ENCODE results near the gene UGT1A10. TPM values are rescaled to one million over a fixed set of nuclear protein-coding genes. Genes with fewer than 3 reads are reported as not detected.

Gene UGT1A10
- total and polyA plus RNA-seq, 2 donors (not counting 3 experiments of a cell fraction or from before 2014, with no cell fraction given): not detected

DNA sequence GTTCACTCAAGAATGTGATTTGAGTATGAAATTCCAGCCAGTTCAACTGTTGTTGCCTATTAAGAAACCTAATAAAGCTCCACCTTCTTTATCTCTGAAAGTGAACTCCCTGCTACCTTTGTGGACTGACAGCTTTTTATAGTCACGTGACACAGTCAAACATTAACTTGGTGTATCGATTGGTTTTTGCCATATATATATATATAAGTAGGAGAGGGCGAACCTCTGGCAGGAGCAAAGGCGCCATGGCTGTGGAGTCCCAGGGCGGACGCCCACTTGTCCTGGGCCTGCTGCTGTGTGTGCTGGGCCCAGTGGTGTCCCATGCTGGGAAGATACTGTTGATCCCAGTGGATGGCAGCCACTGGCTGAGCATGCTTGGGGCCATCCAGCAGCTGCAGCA lies 123.8 kb downstream of the UGT1A10 start, which contains the start of gene UGT1A1:
UGT1A1 (plus strand) TSS at position 228 of the 400 bp plus-strand sequence; CDS start at position 246, 18 bp downstream.
- dilution Hi-C loops (cut with MboI; ENCODE audit: extremely low pct_ligation_motif_present, low sequenced_read_pairs): no loop called here
- no TSS peak for BruUV-seq (replicated peaks)
- Histone ChIP-seq H4K20me1 (replicated peaks; ENCODE audit: control insufficient read depth, extremely low read depth, insufficient read depth, low read length) (no peaks in the 10 kb centered on the region), H3K4me3 (replicated peaks in 1 of 3; ENCODE audit: insufficient read depth in 1 of 3, low read depth in 1 of 3, low read length in 3 of 3) (no peak within 1 kb of the TSS), H3K36me3 (ENCODE audit: control insufficient read depth in 2 of 2, extremely low read depth in 1 of 2, insufficient read depth in 2 of 2, low read length in 2 of 2) (no peaks in the 10 kb centered on the region), H3K79me2 (ENCODE audit: control insufficient read depth, insufficient read depth, low read length) (no peaks in the 10 kb centered on the region), H3K9me1 (replicated peaks; ENCODE audit: control insufficient read depth, extremely low read depth, insufficient read depth, low read length) (no peaks in the 10 kb centered on the region), H2AFZ (ENCODE audit: low read depth, low read length) (no peak within 1 kb of the TSS), H3K4me2 (ENCODE audit: insufficient read depth, low read length) (no peak within 1 kb of the TSS), H3K9ac (replicated peaks; ENCODE audit: extremely low read depth, insufficient read depth, low read length) (no peak within 1 kb of the TSS), H3K27me3 (ENCODE audit: control insufficient read depth in 2 of 2, insufficient read depth in 2 of 2, low read length in 2 of 2) (peaks cover 1 to 6% of the 10 kb centered on the region in 2 experiments), H3K27ac (ENCODE audit: insufficient read depth, low read depth, low read length) (no peak within 1 kb of the TSS), H3K4me1 (ENCODE audit: control insufficient read depth, extremely low read depth, insufficient read depth, low read length) (no peaks in the 10 kb centered on the region), H3K9me3 (replicated peaks; ENCODE audit: control insufficient read depth, insufficient read depth, low read length) (no peaks in the 10 kb centered on the region)
- DNase-seq (ENCODE audit: low read depth, low spot score) (no peak), FAIRE-seq (no peak)
- ChIA-PET CTCF (no interaction called here), POLR2A (no interaction called here)
- no peak for TF ChIP-seq POLR2AphosphoS5 (IDR thresholded peaks at IDR 0.05; ENCODE audit: insufficient read depth, low read depth, low read length)
- no peak for TF ChIP-seq POLR2A (IDR thresholded peaks at IDR 0.05; ENCODE audit: low read depth, low read length)
- TF ChIP-seq MAX (IDR thresholded peaks at IDR 0.05; ENCODE audit: insufficient read depth, insufficient read length): no peak
- TF ChIP-seq EZH2 (IDR thresholded peaks at IDR 0.05; ENCODE audit: borderline replicate concordance, low read depth, low read length, severe bottlenecking): no peak
- no peak for TF ChIP-seq FOS (IDR thresholded peaks at IDR 0.05; ENCODE audit: borderline replicate concordance, insufficient read depth, low read length)
- TF ChIP-seq MYC (IDR thresholded peaks at IDR 0.05; ENCODE audit: low read depth, low read length): no peak
- TF ChIP-seq, protein P1, sequence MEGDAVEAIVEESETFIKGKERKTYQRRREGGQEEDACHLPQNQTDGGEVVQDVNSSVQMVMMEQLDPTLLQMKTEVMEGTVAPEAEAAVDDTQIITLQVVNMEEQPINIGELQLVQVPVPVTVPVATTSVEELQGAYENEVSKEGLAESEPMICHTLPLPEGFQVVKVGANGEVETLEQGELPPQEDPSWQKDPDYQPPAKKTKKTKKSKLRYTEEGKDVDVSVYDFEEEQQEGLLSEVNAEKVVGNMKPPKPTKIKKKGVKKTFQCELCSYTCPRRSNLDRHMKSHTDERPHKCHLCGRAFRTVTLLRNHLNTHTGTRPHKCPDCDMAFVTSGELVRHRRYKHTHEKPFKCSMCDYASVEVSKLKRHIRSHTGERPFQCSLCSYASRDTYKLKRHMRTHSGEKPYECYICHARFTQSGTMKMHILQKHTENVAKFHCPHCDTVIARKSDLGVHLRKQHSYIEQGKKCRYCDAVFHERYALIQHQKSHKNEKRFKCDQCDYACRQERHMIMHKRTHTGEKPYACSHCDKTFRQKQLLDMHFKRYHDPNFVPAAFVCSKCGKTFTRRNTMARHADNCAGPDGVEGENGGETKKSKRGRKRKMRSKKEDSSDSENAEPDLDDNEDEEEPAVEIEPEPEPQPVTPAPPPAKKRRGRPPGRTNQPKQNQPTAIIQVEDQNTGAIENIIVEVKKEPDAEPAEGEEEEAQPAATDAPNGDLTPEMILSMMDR (IDR thresholded peaks at IDR 0.05; ENCODE audit: extremely low read depth in 1 of 2, insufficient read depth in 1 of 2, low read depth in 1 of 2, low read length in 2 of 2): no peak
- TF ChIP-seq GATA2 (IDR thresholded peaks at IDR 0.05; ENCODE audit: insufficient read depth, insufficient read length, low read depth, low read length): no peak
- no peak for TF ChIP-seq JUN (IDR thresholded peaks at IDR 0.05; ENCODE audit: borderline replicate concordance, insufficient read depth, insufficient read length, low read depth)
- intact Hi-C loops (cut with micrococcal nuclease): no loop called here
